SKM-1 (cell line): ENCODE results near the gene OVAAL.

Experiments
- DNase-seq: peaks from one replicate; lab custom pipeline; 2025; ENCODE audit not compliant: unreplicated experiment; lab: John Stamatoyannopoulos, UW

The OVAAL gene

GRCh38 chr1:180558664-180559063, at the start of gene OVAAL:
Gene OVAAL, plus strand, starts transcription at chr1:180558964.
- no peak for DNase-seq

GRCh38 chr1:180510882-180511281, 47.9 kb upstream of the OVAAL start:
- no peak for DNase-seq

- DNase-seq, result no peak
Observed at GRCh38 chr1:180513531-180513930, 45.2 kb upstream of the OVAAL start.

- DNase-seq, result no peak
Observed at GRCh38 chr1:180515364-180515763, 43.4 kb upstream of the OVAAL start.

- DNase-seq, result peak; percentile 92
Observed at GRCh38 chr1:180515857-180516388, 42.8 kb upstream of the OVAAL start.

- no peak for DNase-seq
Observed at GRCh38 chr1:180519846-180520245, 38.9 kb upstream of the OVAAL start.

GRCh38 chr1:180521474-180522212, 37.1 kb upstream of the OVAAL start:
- no peak for DNase-seq

GRCh38 chr1:180522213-180522515, 36.6 kb upstream of the OVAAL start:
- DNase-seq, result no peak

GRCh38 chr1:180524160-180524914, 34.4 kb upstream of the OVAAL start:
- DNase-seq, result no peak

- DNase-seq, result no peak
Observed at GRCh38 chr1:180524915-180525714, 33.6 kb upstream of the OVAAL start.

GRCh38 chr1:180525715-180526039, 33.1 kb upstream of the OVAAL start:
- no peak for DNase-seq

- DNase-seq, result no peak
Observed at GRCh38 chr1:180527101-180527669, 31.6 kb upstream of the OVAAL start.

GRCh38 chr1:180528868-180529470, 29.8 kb upstream of the OVAAL start:
- no peak for DNase-seq

GRCh38 chr1:180530501-180530900, 28.3 kb upstream of the OVAAL start:
- DNase-seq, result no peak

GRCh38 chr1:180532854-180533253, 25.9 kb upstream of the OVAAL start:
- DNase-seq, result no peak

GRCh38 chr1:180533266-180533987, 25.3 kb upstream of the OVAAL start:
- DNase-seq, result peak; percentile 80

- no peak for DNase-seq
Observed at GRCh38 chr1:180534214-180534613, 24.6 kb upstream of the OVAAL start.

- no peak for DNase-seq
Observed at GRCh38 chr1:180535418-180535999, 23.3 kb upstream of the OVAAL start.

- no peak for DNase-seq
Observed at GRCh38 chr1:180536821-180537372, 21.9 kb upstream of the OVAAL start.

- no peak for DNase-seq
Observed at GRCh38 chr1:180539136-180539535, 19.6 kb upstream of the OVAAL start.
